ENCODE data around the gene SEC62. TPM values are rescaled to one million over a fixed set of nuclear protein-coding genes. Genes with fewer than 3 reads are reported as not detected.
A peak's percentile ranks its signal among the peaks of the same experiment; 100 is the strongest.
"Not testable (repeated sequence)": the region's sequence is repeated elsewhere in the genome, so short reads cannot be mapped to it uniquely, and the experiment has no call there.

The SEC62 gene
- total RNA-seq, 2 donors from 2014 or later: 94.4 to 101 TPM

- intact Hi-C loops (cut with DNase I): no loop called here
- DNase-seq (no peak), ATAC-seq (no peak)
Measured at GRCh38 chr3:170003881-170004356, 37.3 kb downstream of the SEC62 start.

- intact Hi-C loops (cut with DNase I): no loop called here
- peak; percentile 49 to 87 for ATAC-seq
- DNase-seq: no peak
Measured at GRCh38 chr3:170007031-170007663, 40.5 kb downstream of the SEC62 start.

GRCh38 chr3:170010498-170010897 is 43.9 kb downstream of the SEC62 start:
- ATAC-seq: no peak
- intact Hi-C loops (cut with DNase I): no loop called here
- no peak for DNase-seq

- DNase-seq (no peak), ATAC-seq (no peak)
- intact Hi-C loops (cut with DNase I): no loop called here
Measured at GRCh38 chr3:170012683-170013400, 46.2 kb downstream of the SEC62 start.

GRCh38 chr3:170016057-170016456 is 49.5 kb downstream of the SEC62 start:
- DNase-seq (no peak), ATAC-seq (no peak)
- intact Hi-C loops (cut with DNase I): no loop called here

- ATAC-seq; DNase-seq; intact Hi-C loops (cut with DNase I): not testable (repeated sequence)
Measured at GRCh38 chr3:170019306-170019705, 52.7 kb downstream of the SEC62 start.

GRCh38 chr3:170021083-170021482 is 54.5 kb downstream of the SEC62 start:
- ATAC-seq (no peak), DNase-seq (no peak)
- intact Hi-C loops (cut with DNase I): no loop called here

GRCh38 chr3:170022336-170022735 is 55.7 kb downstream of the SEC62 start:
- intact Hi-C loops (cut with DNase I): no loop called here
- no peak for DNase-seq
- no peak for ATAC-seq

- intact Hi-C loops (cut with DNase I): no loop called here
- ATAC-seq (no peak), DNase-seq (no peak)
Measured at GRCh38 chr3:170023165-170023564, 56.6 kb downstream of the SEC62 start.

- no peak for ATAC-seq
- no peak for DNase-seq
- intact Hi-C loops (cut with DNase I): no loop called here
Measured at GRCh38 chr3:170024581-170024980, 58.0 kb downstream of the SEC62 start.

- no peak for ATAC-seq
- DNase-seq: no peak
- intact Hi-C loops (cut with DNase I): no loop called here
Measured at GRCh38 chr3:170027233-170028102, 60.9 kb downstream of the SEC62 start.

GRCh38 chr3:170033489-170033888 is 66.9 kb downstream of the SEC62 start:
- intact Hi-C loops (cut with DNase I): no loop called here
- no peak for DNase-seq
- no peak for ATAC-seq

- peak; percentile 86 to 93 for ATAC-seq
- peak; percentile 72 for DNase-seq
- intact Hi-C loops (cut with DNase I): no loop called here
Measured at GRCh38 chr3:170037463-170038433, 71.1 kb downstream of the SEC62 start, which contains the start of gene GPR160. Gene GPR160, plus strand, starts transcription at chr3:170037995. Its CDS starts 45,978 bp downstream, at chr3:170083973.

- no peak for DNase-seq
- intact Hi-C loops (cut with DNase I): no loop called here
- ATAC-seq: peak; percentile 19 to 27
Measured at GRCh38 chr3:170038434-170039110, 72.0 kb downstream of the SEC62 start.

- DNase-seq (no peak), ATAC-seq (no peak)
- intact Hi-C loops (cut with DNase I): no loop called here
Measured at GRCh38 chr3:170040418-170040817, 73.8 kb downstream of the SEC62 start.

GRCh38 chr3:170043506-170043905 is 76.9 kb downstream of the SEC62 start:
- no peak for ATAC-seq
- intact Hi-C loops (cut with DNase I): no loop called here
- DNase-seq: no peak

- no peak for DNase-seq
- intact Hi-C loops (cut with DNase I): no loop called here
- ATAC-seq: peak in 1 of 2 donors; percentile 21
Measured at GRCh38 chr3:170044271-170044670, 77.7 kb downstream of the SEC62 start.

GRCh38 chr3:170044795-170045244 is 78.2 kb downstream of the SEC62 start:
- peak in 1 of 2 donors; percentile 36 for ATAC-seq
- no peak for DNase-seq
- intact Hi-C loops (cut with DNase I): no loop called here
